Spleen (tissue), 7 donors: Measurements from ENCODE around the gene ATAD3B.

Source experiments
- CTCF ChIP-seq, 11 experiments: fragments of 200-600 bp in 7 of 11; fragments of 450-650 bp in 4 of 11; sonication (generic) in 4 of 11; IDR thresholded peaks in 8 of 11; conservative IDR thresholded peaks in 3 of 11; 1 replicate in 7 of 11; 2 replicates in 4 of 11; pipeline versions ENCODE4 v1.4.0 to v1.8.0; 2016 to 2021; ENCODE audit warnings: antibody characterized with exemption in 11 of 11, inconsistent platforms in 4 of 11, mild to moderate bottlenecking in 1 of 11
- POLR2AphosphoS5 ChIP-seq, 3 donors: sonication (generic); formaldehyde crosslinking; IDR thresholded peaks; one replicate each; pipeline ENCODE4 v1.5.1; 2017; ENCODE audit warnings: antibody characterized with exemption in 3 of 3
- donor health status: DM: no; HTN: no; CAD: no; lungs with moderate emphysema.
- donor health status: DM: no; HTN: no; CAD: no.
- donor health status: DM: no; HTN: no; CAD: no.

DNA sequence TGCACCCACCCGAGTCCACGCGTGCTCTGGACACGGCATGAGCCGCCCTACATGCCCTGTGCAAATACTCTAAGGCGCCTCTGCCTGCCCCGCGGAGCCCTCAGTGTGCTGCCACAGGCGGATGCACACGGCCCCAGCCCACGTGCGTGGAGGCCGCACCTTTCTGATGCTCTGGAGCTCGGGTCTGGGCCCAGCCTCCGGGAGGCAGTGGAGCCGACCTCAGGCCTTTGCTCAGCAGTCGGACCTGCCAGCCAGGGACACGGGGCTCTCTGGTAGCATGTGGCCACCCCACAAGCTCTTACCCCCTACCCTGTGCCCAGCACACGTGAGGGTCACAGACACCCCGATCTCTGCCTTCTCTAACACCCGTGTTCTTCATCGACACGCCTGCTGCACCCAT lies 66.8 kb downstream of the ATAD3B start:
- no peak for TF ChIP-seq CTCF (IDR thresholded peaks at IDR 0.05 in 8 of 11, conservative IDR thresholded peaks at IDR 0.05 in 3 of 11)
- TF ChIP-seq POLR2AphosphoS5 (IDR thresholded peaks at IDR 0.05): no peak
